K562 (cell line): ENCODE results near the gene LYPD5. TPM values are rescaled to one million over a fixed set of nuclear protein-coding genes. Genes with fewer than 3 reads are reported as not detected.

ENCODE experiments used
- ATAC-seq: fragments of 200-7000 bp; cut with Tn5 transposase; 3 replicates; pipeline ENCODE4 v1.9.1; 2020; ENCODE audit warnings: moderate library complexity
- BruUV-seq: library from RNA; stranded (reverse); fragments of 400-500 nt; replicated peaks from 2 replicates; lab custom pipeline; 2021; lab: Mats Ljungman, UMichigan
- CTCF ChIA-PET: fragments of 300-600 bp; formaldehyde crosslinking; extraction: SDS; loops from one replicate; lab custom pipeline; 2021; ENCODE audit warnings: low intra/inter-chr PET ratio; lab: Yijun Ruan, JAX
- POLR2A ChIA-PET: fragments of 300-600, 350-650 bp; sonication (Branson Sonifier 250); formaldehyde crosslinking; extraction: SDS; loops from one replicate; lab custom pipeline; 2021; ENCODE audit warnings: antibody characterized with exemption, inconsistent platforms; lab: Yijun Ruan, JAX
- DNase-seq, 4 experiments: peaks; one replicate each; pipeline versions ENCODE4 v3.0.0 to v3.0.0-alpha.2; 2011 to 2018; ENCODE audit warnings: low spot score in 3 of 4, mixed read lengths in 3 of 4; ENCODE audit errors: extremely low read depth in 1 of 4
- FAIRE-seq: peaks from 2 replicates; lab custom pipeline; 2011; peaks lifted over from hg19 to GRCh38; lab: Jason Lieb, UNC
- H2AFZ ChIP-seq: 2 replicates; pipeline ENCODE4 v1.6.0; 2011; ENCODE audit warnings: low read depth, low read length, control low read depth, inconsistent platforms
- H3K27ac ChIP-seq: fragments of 200-600 bp; 3 replicates; pipeline ENCODE4 v1.8.0; 2011; ENCODE audit warnings: low read depth, mild to moderate bottlenecking, control low read depth, inconsistent platforms, low read length, moderate library complexity, mixed read lengths; ENCODE audit errors: extremely low read depth
- H3K27me3 ChIP-seq, 2 experiments: fragments of 300-600 bp in 1 of 2; 2 replicates in 1 of 2; 3 replicates in 1 of 2; pipeline versions ENCODE4 v1.6.0 to v1.8.0; 2011; ENCODE audit warnings: inconsistent platforms in 2 of 2, low read length in 2 of 2, mild to moderate bottlenecking in 1 of 2, mixed read lengths in 1 of 2, moderate library complexity in 1 of 2; ENCODE audit not compliant: control insufficient read depth in 2 of 2, insufficient read depth in 2 of 2
- H3K36me3 ChIP-seq: fragments of 300-600 bp; 3 replicates; pipeline ENCODE4 v1.8.0; 2011; ENCODE audit warnings: mild to moderate bottlenecking, low read length, inconsistent platforms; ENCODE audit not compliant: control insufficient read depth, insufficient read depth
- H3K4me1 ChIP-seq, 2 experiments: fragments of 200-600 bp in 1 of 2; replicated peaks in 1 of 2; 2 replicates in 1 of 2; 3 replicates in 1 of 2; pipeline versions ENCODE4 v1.5.1 to v1.8.0; 2011; ENCODE audit warnings: inconsistent platforms in 2 of 2, low read length in 2 of 2, mild to moderate bottlenecking in 1 of 2, mixed read lengths in 1 of 2, moderate library complexity in 1 of 2; ENCODE audit not compliant: control insufficient read depth in 2 of 2, insufficient read depth in 2 of 2
- H3K4me2 ChIP-seq: 2 replicates; pipeline ENCODE4 v1.6.1; 2011; ENCODE audit warnings: low read length, control low read depth, inconsistent platforms, mixed read lengths; ENCODE audit not compliant: insufficient read depth
- H3K4me3 ChIP-seq: fragments of 200-600 bp; sonication (generic), shearing (Covaris generic); 2 replicates; pipeline ENCODE4 v1.5.1; 2016; ENCODE audit warnings: control low read depth, inconsistent platforms
- H3K79me2 ChIP-seq: fragments of 200-600 bp; 3 replicates; pipeline ENCODE4 v1.8.0; 2011; ENCODE audit warnings: low read length, inconsistent platforms; ENCODE audit not compliant: control insufficient read depth, insufficient read depth
- H3K9ac ChIP-seq, 2 experiments: 2 replicates each; pipeline versions ENCODE4 v1.6.0 to v1.6.1; 2011; ENCODE audit warnings: low read depth in 2 of 2, low read length in 2 of 2, control low read depth in 1 of 2, inconsistent platforms in 1 of 2, mild to moderate bottlenecking in 1 of 2, mixed read lengths in 1 of 2; ENCODE audit not compliant: insufficient read depth in 1 of 2
- H3K9me1 ChIP-seq: one replicate; pipeline ENCODE4 v1.6.0; 2011; ENCODE audit warnings: inconsistent platforms, mild to moderate bottlenecking, low read length, moderate library complexity; ENCODE audit not compliant: control insufficient read depth, insufficient read depth
- H3K9me3 ChIP-seq: replicated peaks from 2 replicates; pipeline ENCODE4 v1.5.1; 2011; ENCODE audit warnings: low read depth, low read length, inconsistent platforms; ENCODE audit not compliant: control insufficient read depth, insufficient read depth
- H4K20me1 ChIP-seq: replicated peaks from 2 replicates; pipeline ENCODE4 v1.6.1; 2011; ENCODE audit warnings: low read length, inconsistent platforms, mixed read lengths; ENCODE audit not compliant: control insufficient read depth, insufficient read depth
- ATF1 ChIP-seq, 2 experiments: fragments of 450-650 bp in 1 of 2; IDR thresholded peaks; 2 replicates each; pipeline ENCODE4 v1.6.1; 2016; ENCODE audit warnings: missing compliant biosample characterization in 1 of 2, missing genetic modification characterization in 1 of 2
- CHD7 ChIP-seq: fragments of 200-600 bp; sonication (generic); IDR thresholded peaks from one replicate; pipeline ENCODE4 v1.6.1; 2012; ENCODE audit warnings: mild to moderate bottlenecking, low read depth, low read length, inconsistent platforms
- ETV1 ChIP-seq: fragments of 450-650 bp; conservative IDR thresholded peaks from 2 replicates; pipeline ENCODE4 v1.6.1; 2016; ENCODE audit warnings: missing genetic modification characterization, control low read depth, low read depth, missing compliant biosample characterization
- KAT2B ChIP-seq: IDR thresholded peaks from one replicate; pipeline ENCODE4 v1.6.1; 2012; ENCODE audit warnings: low read depth, mild to moderate bottlenecking, control low read depth, inconsistent platforms, low read length, moderate library complexity
- THRA ChIP-seq: fragments of 450-650 bp; IDR thresholded peaks from 2 replicates; pipeline ENCODE4 v1.6.1; 2017; ENCODE audit warnings: mild to moderate bottlenecking, moderate library complexity
- ZBTB8A ChIP-seq: fragments of 450-650 bp; IDR thresholded peaks from 2 replicates; pipeline ENCODE4 v1.6.1; 2018; ENCODE audit warnings: mild to moderate bottlenecking, moderate library complexity; ENCODE audit not compliant: partially characterized antibody
- ZNF561 ChIP-seq: fragments of 450-650 bp; formaldehyde crosslinking; conservative IDR thresholded peaks from 2 replicates; pipeline ENCODE4 v1.4.0; 2020; ENCODE audit warnings: mild to moderate bottlenecking, moderate library complexity
- WGBS: fragments of 100-300 bp; shearing (Covaris generic); methylation state at CpG from one replicate; pipeline ENCODE4 v1.1.6; 2016; ENCODE audit warnings: low coverage, mixed read lengths; ENCODE audit not compliant: insufficient coverage; ENCODE audit errors: missing lambda C conversion rate; 5-methylcytosine and 5-hydroxymethylcytosine counted together
- in situ Hi-C: fragments of 300-500 bp; cut with MboI; formaldehyde crosslinking; loops from 4 replicates; pipeline ENCODE4 v1.15.0; 2018; ENCODE audit warnings: inconsistent platforms, mixed read lengths
- intact Hi-C: fragments of 100-400 bp; cut with micrococcal nuclease; formaldehyde crosslinking; loops from 2 replicates; pipeline ENCODE4 v1.14.2; 2022
- polyA plus RNA-seq, 8 experiments: library from polyadenylated mRNA; depleted of rRNA in 4 of 8; stranded (reverse) in 5 of 8; unstranded in 3 of 8; fragments of >200 nt; fragmentation: Nextera tagmentation in 2 of 8; fragmentation: Illumina TruSeq in 1 of 8; extraction: Ambion mirVana in 2 of 8; extraction: Trizol in 1 of 8; gene quantifications; 2 replicates each; pipeline versions ENCODE4 v1.2.1 to v1.2.3, GENCODE V29; 2011 to 2014; ENCODE audit warnings: inconsistent platforms in 1 of 8, missing spikeins in 1 of 8
- total RNA-seq, 7 experiments: library from RNA; depleted of rRNA in 6 of 7; stranded (reverse); fragments of >200 nt in 6 of 7; fragmentation: Illumina TruSeq in 2 of 7; extraction: Trizol in 2 of 7; gene quantifications; 2 replicates each; pipeline versions ENCODE4 v1.2.1 to v1.2.3, GENCODE V29; 2011 to 2021; ENCODE audit warnings: low replicate concordance in 1 of 7

The LYPD5 gene
- total and polyA plus RNA-seq, 9 of the 15 experiments (the other 6 are each of a cell fraction or from before 2014, with no cell fraction given), result 0.03 to 0.22 (median 0.10) TPM; not detected in 3

GRCh38 chr19:43748685-43749084 is 53.6 kb downstream of the LYPD5 start:
- ATAC-seq, result no peak
- CTCF ChIA-PET, result interaction anchor here (0.7 kb wide), 1 partner anchor 27 kb away, joined by 3 read pairs; no protein-coding TSS in a partner anchor
- no peak for FAIRE-seq
- POLR2A ChIA-PET, result interaction anchor here (0.9 kb wide), 1 partner anchor 61 kb away, joined by 3 read pairs; no protein-coding TSS in a partner anchor
- in situ Hi-C loops (loop anchor here (5.0 kb wide), 1 partner anchor 34 kb away; the partner anchor contains the start of gene KCNN4), intact Hi-C loops (no loop called here)
- peaks cover 86% of the 10 kb centered on the region for H3K36me3 ChIP-seq
- no peak for DNase-seq
- peaks cover 28% of the 10 kb centered on the region for H3K79me2 ChIP-seq
- H3K9me1 ChIP-seq, result no peaks in the 10 kb centered on the region
- no peak overlapping the region for H3K4me3 ChIP-seq
- H3K27ac ChIP-seq, result no peak overlapping the region
- H3K9me3 ChIP-seq, result no peaks in the 10 kb centered on the region
- no peaks in the 10 kb centered on the region for H4K20me1 ChIP-seq
- H2AFZ ChIP-seq, result no peak overlapping the region
- H3K4me1 ChIP-seq, result peaks cover 8 to 14% of the 10 kb centered on the region in 2 experiments
- no TSS peak for BruUV-seq
- no peaks in the 10 kb centered on the region for H3K27me3 ChIP-seq
- no peak overlapping the region for H3K4me2 ChIP-seq
- peak overlapping the region in 1 of 2 experiments; percentile 53; a peak in 1 of 4 replicates for H3K9ac ChIP-seq
- WGBS, result 85% methylated on average over 4 of the region's 4 CpGs
- TF ChIP-seq THRA (no peak), ZNF561 (no peak), ATF1 (CRISPR knock-in tag; IDR thresholded peaks at IDR 0.05) (no peak), ATF1 (tag; IDR thresholded peaks at IDR 0.05) (no peak), ETV1 (tag) (no peak), ZBTB8A (no peak), CHD7 (no peak), KAT2B (no peak)
